Gastroesophageal sphincter (tissue), 4 donors: Measurements from ENCODE around the gene MACROD2. TPM values are rescaled to one million over a fixed set of nuclear protein-coding genes. Genes with fewer than 3 reads are reported as not detected.

Experiments
- ATAC-seq: fragments of 150-250 bp; one replicate; pipeline ENCODE4 v1.9.1; 2016; ENCODE audit warnings: mild to moderate bottlenecking, moderate library complexity
- H3K27ac ChIP-seq, 4 donors: fragments of 200-600 bp; sonication (generic) in 3 of 4; 1 replicate in 3 of 4; 2 replicates in 1 of 4; pipeline ENCODE4 v1.5.1; 2016 to 2019
- H3K27me3 ChIP-seq: fragments of 200-600 bp; sonication (generic); one replicate; pipeline ENCODE4 v1.5.1; 2019
- H3K36me3 ChIP-seq, 2 donors: fragments of 200-600 bp; sonication (generic); one replicate each; pipeline ENCODE4 v1.5.1; 2019; ENCODE audit warnings: control low read depth in 1 of 2
- H3K4me1 ChIP-seq, 3 donors: fragments of 200-600 bp; sonication (generic); 1 replicate in 2 of 3; 2 replicates in 1 of 3; pipeline ENCODE4 v1.5.1; 2016 to 2019; ENCODE audit warnings: control low read depth in 2 of 3
- H3K4me3 ChIP-seq, 2 donors: fragments of 200-600 bp; sonication (generic); one replicate each; pipeline ENCODE4 v1.5.1; 2019; ENCODE audit warnings: mild to moderate bottlenecking in 1 of 2, moderate library complexity in 1 of 2
- H3K9me3 ChIP-seq, 3 donors: fragments of 200-600 bp; sonication (generic); one replicate each; pipeline ENCODE4 v1.5.1; 2017 to 2019; ENCODE audit warnings: control low read depth in 2 of 3
- EP300 ChIP-seq: sonication (generic); formaldehyde crosslinking; IDR thresholded peaks from one replicate; pipeline ENCODE4 v1.6.1; 2017; ENCODE audit warnings: antibody characterized with exemption, mild to moderate bottlenecking
- POLR2A ChIP-seq, 2 donors: fragments of 450-650 bp; IDR thresholded peaks; one replicate each; pipeline ENCODE4 v1.6.1; 2017; ENCODE audit warnings: antibody characterized with exemption in 2 of 2, mild to moderate bottlenecking in 2 of 2, moderate library complexity in 1 of 2
- POLR2AphosphoS5 ChIP-seq: sonication (generic); formaldehyde crosslinking; IDR thresholded peaks from one replicate; pipeline ENCODE4 v1.6.1; 2017; ENCODE audit warnings: antibody characterized with exemption
- WGBS, 2 donors: methylation state at CpG; one replicate each; pipeline ENCODE4 v1.1.5; 2018; ENCODE audit warnings: low coverage in 1 of 2; 5-methylcytosine and 5-hydroxymethylcytosine counted together
- total RNA-seq, 4 donors: library from RNA; depleted of rRNA; stranded (reverse); fragments of >200 nt; gene quantifications; one replicate each; pipeline ENCODE4 v1.1.0, GENCODE V29; 2016
- TF ChIP-seq, protein P1 (sequence below), 4 experiments: fragments of 200-600 bp in 2 of 4; fragments of 450-650 bp in 2 of 4; sonication (generic) in 1 of 4; IDR thresholded peaks; one replicate each; pipeline ENCODE4 v1.5.1; 2017 to 2019; ENCODE audit warnings: antibody characterized with exemption in 4 of 4, mild to moderate bottlenecking in 2 of 4, moderate library complexity in 2 of 4

MACROD2 gene
- total RNA-seq, 4 donors from 2014 or later = 4.0 to 12.1 (median 7.4) TPM

GRCh38 chr20:14512839-14513238 lies 517.5 kb downstream of the MACROD2 start:
- Histone ChIP-seq H3K4me3 (no peak overlapping the region), H3K27ac (no peak overlapping the region), H3K36me3 (no peaks in the 10 kb centered on the region), H3K27me3 (no peaks in the 10 kb centered on the region), H3K4me1 (no peaks in the 10 kb centered on the region), H3K9me3 (no peaks in the 10 kb centered on the region)
- no peak for TF ChIP-seq EP300
- TF ChIP-seq, protein P1, sequence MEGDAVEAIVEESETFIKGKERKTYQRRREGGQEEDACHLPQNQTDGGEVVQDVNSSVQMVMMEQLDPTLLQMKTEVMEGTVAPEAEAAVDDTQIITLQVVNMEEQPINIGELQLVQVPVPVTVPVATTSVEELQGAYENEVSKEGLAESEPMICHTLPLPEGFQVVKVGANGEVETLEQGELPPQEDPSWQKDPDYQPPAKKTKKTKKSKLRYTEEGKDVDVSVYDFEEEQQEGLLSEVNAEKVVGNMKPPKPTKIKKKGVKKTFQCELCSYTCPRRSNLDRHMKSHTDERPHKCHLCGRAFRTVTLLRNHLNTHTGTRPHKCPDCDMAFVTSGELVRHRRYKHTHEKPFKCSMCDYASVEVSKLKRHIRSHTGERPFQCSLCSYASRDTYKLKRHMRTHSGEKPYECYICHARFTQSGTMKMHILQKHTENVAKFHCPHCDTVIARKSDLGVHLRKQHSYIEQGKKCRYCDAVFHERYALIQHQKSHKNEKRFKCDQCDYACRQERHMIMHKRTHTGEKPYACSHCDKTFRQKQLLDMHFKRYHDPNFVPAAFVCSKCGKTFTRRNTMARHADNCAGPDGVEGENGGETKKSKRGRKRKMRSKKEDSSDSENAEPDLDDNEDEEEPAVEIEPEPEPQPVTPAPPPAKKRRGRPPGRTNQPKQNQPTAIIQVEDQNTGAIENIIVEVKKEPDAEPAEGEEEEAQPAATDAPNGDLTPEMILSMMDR (IDR thresholded peaks at IDR 0.05) = no peak
- no peak for TF ChIP-seq POLR2AphosphoS5
- TF ChIP-seq POLR2A (IDR thresholded peaks at IDR 0.05) = no peak
- ATAC-seq = no peak
- 2 to 4% methylated on average over 2 of the region's 2 CpGs for WGBS, 2 donors

GRCh38 chr20:14518648-14519047 lies 523.3 kb downstream of the MACROD2 start:
- H3K27me3 ChIP-seq = no peaks in the 10 kb centered on the region
- 69 to 100% methylated on average over 1 of the region's 1 CpG for WGBS, 2 donors
- H3K27ac ChIP-seq = no peak overlapping the region
- no peak for ATAC-seq
- no peaks in the 10 kb centered on the region for H3K4me1 ChIP-seq
- H3K36me3 ChIP-seq = no peaks in the 10 kb centered on the region
- TF ChIP-seq, protein P1 (IDR thresholded peaks at IDR 0.05) = no peak
- TF ChIP-seq EP300 (no peak), POLR2AphosphoS5 (no peak), POLR2A (IDR thresholded peaks at IDR 0.05) (no peak)
- no peaks in the 10 kb centered on the region for H3K9me3 ChIP-seq
- no peak overlapping the region for H3K4me3 ChIP-seq

- Histone ChIP-seq H3K4me3 (no peak overlapping the region), H3K9me3 (no peaks in the 10 kb centered on the region), H3K27me3 (no peaks in the 10 kb centered on the region), H3K4me1 (no peaks in the 10 kb centered on the region), H3K27ac (no peak overlapping the region), H3K36me3 (no peaks in the 10 kb centered on the region)
- TF ChIP-seq POLR2AphosphoS5 (no peak), EP300 (no peak), POLR2A (IDR thresholded peaks at IDR 0.05) (no peak)
- TF ChIP-seq, protein P1 (IDR thresholded peaks at IDR 0.05) = no peak
- ATAC-seq = no peak
Observed at GRCh38 chr20:14521016-14521415, 525.7 kb downstream of the MACROD2 start.

- WGBS, 2 donors = 50 to 78% methylated on average over 1 of the region's 1 CpG
- no peaks in the 10 kb centered on the region for H3K36me3 ChIP-seq
- no peaks in the 10 kb centered on the region for H3K9me3 ChIP-seq
- H3K4me3 ChIP-seq = no peak overlapping the region
- H3K27me3 ChIP-seq = no peaks in the 10 kb centered on the region
- no peak overlapping the region for H3K27ac ChIP-seq
- TF ChIP-seq POLR2AphosphoS5 = no peak
- TF ChIP-seq, protein P1 (IDR thresholded peaks at IDR 0.05) = no peak
- no peak for TF ChIP-seq POLR2A (IDR thresholded peaks at IDR 0.05)
- TF ChIP-seq EP300 = no peak
- no peak for ATAC-seq
- H3K4me1 ChIP-seq = no peaks in the 10 kb centered on the region
Observed at GRCh38 chr20:14521436-14521835, 526.1 kb downstream of the MACROD2 start.

- no peak overlapping the region for H3K4me3 ChIP-seq
- 77 to 83% methylated on average over 4 to 5 of the region's 5 CpGs for WGBS, 2 donors
- no peak for ATAC-seq
- H3K4me1 ChIP-seq = no peaks in the 10 kb centered on the region
- no peaks in the 10 kb centered on the region for H3K36me3 ChIP-seq
- H3K27me3 ChIP-seq = no peaks in the 10 kb centered on the region
- H3K9me3 ChIP-seq = no peaks in the 10 kb centered on the region
- TF ChIP-seq POLR2A (IDR thresholded peaks at IDR 0.05) (no peak), EP300 (no peak), POLR2AphosphoS5 (no peak)
- TF ChIP-seq, protein P1 (IDR thresholded peaks at IDR 0.05) = no peak
- H3K27ac ChIP-seq = no peak overlapping the region
Observed at GRCh38 chr20:14522595-14522994, 527.3 kb downstream of the MACROD2 start.
